Osteoblast (primary cell): ENCODE results near the gene SV2B. TPM values are rescaled to one million over a fixed set of nuclear protein-coding genes. Genes with fewer than 3 reads are reported as not detected.

Experiments
- DNase-seq: peaks from one replicate; pipeline ENCODE4 v3.0.0; 2011; ENCODE audit warnings: low spot score, mixed read lengths; ENCODE audit not compliant: insufficient read length; ENCODE audit errors: missing footprints
- H2AFZ ChIP-seq: 2 replicates; pipeline ENCODE4 v1.6.0; 2011; ENCODE audit warnings: mild to moderate bottlenecking, low read length
- H3K27ac ChIP-seq: 2 replicates; pipeline ENCODE4 v1.5.1; 2011; ENCODE audit warnings: mild to moderate bottlenecking, low read depth, low read length, moderate library complexity
- H3K27me3 ChIP-seq: 2 replicates; pipeline ENCODE4 v1.6.0; 2012; ENCODE audit warnings: mild to moderate bottlenecking, control low read depth, inconsistent platforms, low read length, moderate library complexity; ENCODE audit not compliant: insufficient read depth
- H3K36me3 ChIP-seq: 2 replicates; pipeline ENCODE4 v1.5.1; 2011; ENCODE audit warnings: mild to moderate bottlenecking, low read length, control low read depth, moderate library complexity; ENCODE audit not compliant: insufficient read depth
- H3K4me1 ChIP-seq: 2 replicates; pipeline ENCODE4 v1.5.1; 2011; ENCODE audit warnings: mild to moderate bottlenecking, low read length, control low read depth, moderate library complexity; ENCODE audit not compliant: insufficient read depth
- H3K4me2 ChIP-seq: 2 replicates; pipeline ENCODE4 v1.6.0; 2011; ENCODE audit warnings: mild to moderate bottlenecking, low read length; ENCODE audit not compliant: insufficient read depth
- H3K4me3 ChIP-seq: fragments of 200-600 bp; sonication (generic); 3 replicates; pipeline ENCODE4 v1.5.1; 2012; ENCODE audit warnings: mild to moderate bottlenecking, low read length, inconsistent platforms; ENCODE audit not compliant: insufficient read depth
- H3K79me2 ChIP-seq: 2 replicates; pipeline ENCODE4 v1.6.0; 2012; ENCODE audit warnings: mild to moderate bottlenecking, low read length, control low read depth, inconsistent platforms; ENCODE audit not compliant: insufficient read depth
- H3K9me3 ChIP-seq: 2 replicates; pipeline ENCODE4 v1.5.1; 2011; ENCODE audit warnings: low read depth, low read length, control low read depth
- H4K20me1 ChIP-seq: 2 replicates; pipeline ENCODE4 v1.6.0; 2012; ENCODE audit warnings: mild to moderate bottlenecking, low read length, control low read depth; ENCODE audit not compliant: insufficient read depth
- total RNA-seq: library from RNA; depleted of rRNA; stranded (reverse); fragments of >200 nt; gene quantifications from 2 replicates; pipeline ENCODE4 v1.2.3, GENCODE V29; 2012
- TF ChIP-seq, protein P1 (sequence below): IDR thresholded peaks from 2 replicates; pipeline ENCODE4 v1.5.1; 2011; ENCODE audit warnings: mild to moderate bottlenecking, low read depth, low read length, moderate library complexity; ENCODE audit errors: extremely low read depth

SV2B gene
- total RNA-seq, 1 donor: not detected

DNA sequence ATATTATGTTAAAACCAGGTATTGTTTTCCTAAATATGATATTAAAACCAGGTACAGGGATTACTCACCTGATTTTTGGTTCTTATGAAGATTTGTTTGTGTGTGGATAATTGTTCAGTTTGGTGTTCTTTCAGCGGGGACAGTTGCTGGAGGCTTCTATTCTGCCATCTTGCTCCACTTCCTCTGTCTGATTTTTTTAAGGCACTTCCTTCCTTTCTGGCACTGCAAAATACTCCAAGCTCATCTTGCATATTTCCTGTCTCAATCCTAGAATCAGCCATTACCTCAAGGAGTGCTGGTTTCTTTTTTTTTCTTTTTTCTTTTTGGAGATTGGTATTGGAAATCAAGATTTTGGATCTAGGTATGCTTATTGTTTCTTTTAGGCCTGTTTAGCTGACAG lies 229.9 kb downstream of the SV2B start:
- no peak for DNase-seq
- no peaks in the 10 kb centered on the region for H3K27me3 ChIP-seq

DNA sequence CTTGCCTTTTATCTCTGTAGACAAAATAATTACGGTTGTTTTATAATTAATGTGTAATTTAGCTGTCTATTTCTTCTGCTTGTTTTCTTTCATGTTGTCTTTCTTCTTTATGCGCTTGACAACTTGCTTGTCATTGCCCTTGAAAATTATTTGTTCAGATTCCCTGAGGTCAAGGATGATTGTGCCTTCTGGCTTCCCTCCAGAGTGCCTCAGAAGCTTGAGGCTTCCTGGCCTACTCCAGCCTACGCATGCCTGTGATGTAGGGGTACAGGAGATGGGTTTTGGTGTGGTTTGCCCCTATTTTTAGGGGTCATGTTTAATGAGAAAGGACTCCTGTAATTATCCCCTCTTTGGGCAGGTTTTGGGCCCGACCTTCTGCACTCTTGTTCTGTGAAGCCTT lies 231.5 kb downstream of the SV2B start:
- Histone ChIP-seq H3K36me3 (no peaks in the 10 kb centered on the region), H3K4me2 (no peak overlapping the region), H3K4me3 (no peak overlapping the region), H3K9me3 (no peaks in the 10 kb centered on the region), H4K20me1 (no peaks in the 10 kb centered on the region), H3K79me2 (no peaks in the 10 kb centered on the region), H2AFZ (no peak overlapping the region), H3K27me3 (no peaks in the 10 kb centered on the region), H3K4me1 (no peaks in the 10 kb centered on the region), H3K27ac (no peak overlapping the region)
- TF ChIP-seq, protein P1, sequence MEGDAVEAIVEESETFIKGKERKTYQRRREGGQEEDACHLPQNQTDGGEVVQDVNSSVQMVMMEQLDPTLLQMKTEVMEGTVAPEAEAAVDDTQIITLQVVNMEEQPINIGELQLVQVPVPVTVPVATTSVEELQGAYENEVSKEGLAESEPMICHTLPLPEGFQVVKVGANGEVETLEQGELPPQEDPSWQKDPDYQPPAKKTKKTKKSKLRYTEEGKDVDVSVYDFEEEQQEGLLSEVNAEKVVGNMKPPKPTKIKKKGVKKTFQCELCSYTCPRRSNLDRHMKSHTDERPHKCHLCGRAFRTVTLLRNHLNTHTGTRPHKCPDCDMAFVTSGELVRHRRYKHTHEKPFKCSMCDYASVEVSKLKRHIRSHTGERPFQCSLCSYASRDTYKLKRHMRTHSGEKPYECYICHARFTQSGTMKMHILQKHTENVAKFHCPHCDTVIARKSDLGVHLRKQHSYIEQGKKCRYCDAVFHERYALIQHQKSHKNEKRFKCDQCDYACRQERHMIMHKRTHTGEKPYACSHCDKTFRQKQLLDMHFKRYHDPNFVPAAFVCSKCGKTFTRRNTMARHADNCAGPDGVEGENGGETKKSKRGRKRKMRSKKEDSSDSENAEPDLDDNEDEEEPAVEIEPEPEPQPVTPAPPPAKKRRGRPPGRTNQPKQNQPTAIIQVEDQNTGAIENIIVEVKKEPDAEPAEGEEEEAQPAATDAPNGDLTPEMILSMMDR: no peak
- DNase-seq: no peak

More for the DNA sequence above, 229.9 kb downstream of the SV2B start:
- Histone ChIP-seq H3K36me3 (no peaks in the 10 kb centered on the region), H3K27ac (no peak overlapping the region), H3K4me2 (no peak overlapping the region), H3K79me2 (no peaks in the 10 kb centered on the region), H4K20me1 (no peaks in the 10 kb centered on the region), H3K4me1 (no peaks in the 10 kb centered on the region), H3K9me3 (no peaks in the 10 kb centered on the region), H3K4me3 (no peak overlapping the region), H2AFZ (no peak overlapping the region)
- TF ChIP-seq, protein P1: no peak

DNA sequence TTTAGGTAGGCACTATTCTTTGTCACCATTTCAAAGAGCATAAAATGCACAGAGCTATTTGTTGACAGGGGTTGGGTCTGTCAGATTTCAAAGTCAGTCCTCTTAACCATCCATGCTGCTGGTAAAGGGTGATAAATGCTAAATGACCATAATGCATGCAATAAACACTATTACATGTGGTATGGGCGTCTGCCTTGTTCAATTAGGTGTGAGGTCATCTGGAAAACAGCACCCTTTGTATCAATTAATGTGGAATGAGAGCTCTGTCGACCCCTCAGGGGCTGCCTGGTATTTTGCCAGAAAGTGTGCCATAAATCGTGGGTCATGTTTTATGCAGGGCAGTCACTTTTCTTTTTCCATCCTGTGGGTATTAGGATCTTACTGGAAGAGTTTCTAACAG lies 235.6 kb downstream of the SV2B start:
- H3K36me3 ChIP-seq: no peaks in the 10 kb centered on the region
- no peaks in the 10 kb centered on the region for H3K79me2 ChIP-seq
- no peak overlapping the region for H3K4me2 ChIP-seq
- H4K20me1 ChIP-seq: no peaks in the 10 kb centered on the region
- H3K27ac ChIP-seq: no peak overlapping the region
- no peak for DNase-seq
- TF ChIP-seq, protein P1: no peak
- no peaks in the 10 kb centered on the region for H3K27me3 ChIP-seq
- H3K4me3 ChIP-seq: no peak overlapping the region
- H3K4me1 ChIP-seq: no peaks in the 10 kb centered on the region
- H3K9me3 ChIP-seq: no peaks in the 10 kb centered on the region
- no peak overlapping the region for H2AFZ ChIP-seq

DNA sequence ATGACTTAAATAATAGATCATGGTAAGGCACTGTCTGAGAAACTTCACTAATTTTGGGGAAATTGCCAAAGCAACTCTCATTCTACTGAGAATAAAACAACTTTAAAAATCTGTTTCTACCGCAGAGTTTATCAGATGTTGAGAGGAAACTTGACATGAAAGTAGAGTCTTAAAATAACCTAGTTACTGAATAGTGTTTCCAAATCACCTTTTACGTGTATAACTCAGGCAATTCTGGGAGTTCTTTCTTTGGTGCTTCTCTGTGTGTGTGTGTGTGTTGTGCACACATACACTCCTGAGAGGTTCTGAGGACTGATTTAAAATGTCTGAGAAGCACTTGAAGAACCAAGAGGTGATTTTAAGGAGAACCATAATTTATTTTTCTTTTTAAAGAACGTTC lies 236.6 kb downstream of the SV2B start:
- Histone ChIP-seq H2AFZ (no peak overlapping the region), H3K4me2 (no peak overlapping the region), H4K20me1 (no peaks in the 10 kb centered on the region), H3K27me3 (no peaks in the 10 kb centered on the region), H3K79me2 (no peaks in the 10 kb centered on the region), H3K4me3 (no peak overlapping the region), H3K27ac (no peak overlapping the region), H3K4me1 (no peaks in the 10 kb centered on the region), H3K36me3 (no peaks in the 10 kb centered on the region), H3K9me3 (no peaks in the 10 kb centered on the region)
- DNase-seq: no peak
- TF ChIP-seq, protein P1: no peak
